Activated B cell treated with CpG ODN at 0.5 μM for 24 hours (primary cell): Measurements from ENCODE around the gene PHLPP1. TPM values are rescaled to one million over a fixed set of nuclear protein-coding genes. Genes with fewer than 3 reads are reported as not detected.

Experiments
- ATAC-seq: fragments of 200-7000 bp; cut with Tn5 transposase; one replicate; pipeline ENCODE4 v1.10.0; 2021; ENCODE audit warnings: low read depth, mild to moderate bottlenecking, moderate library complexity
- CTCF ChIA-PET: fragments of 350-600 bp; sonication (Branson Sonifier 250); formaldehyde crosslinking; loops from one replicate; lab custom pipeline; 2021; ENCODE audit warnings: antibody characterized with exemption; lab: Charles Lee
- POLR2A ChIA-PET: fragments of 350-600 bp; sonication (Branson Sonifier 250); formaldehyde crosslinking; loops from one replicate; lab custom pipeline; 2021; ENCODE audit warnings: antibody characterized with exemption; lab: Charles Lee
- DNase-seq: peaks from one replicate; pipeline ENCODE4 v3.0.0; 2022
- H3K27ac Mint-ChIP-seq: one replicate; pipeline ENCODE4 v1.8.0; 2020; ENCODE audit warnings: mixed read lengths
- H3K27me3 Mint-ChIP-seq: one replicate; pipeline ENCODE4 v1.8.0; 2021; ENCODE audit warnings: mixed read lengths
- H3K36me3 Mint-ChIP-seq: one replicate; pipeline ENCODE4 v1.8.0; 2021; ENCODE audit warnings: low read depth, mixed read lengths
- H3K4me1 Mint-ChIP-seq: one replicate; pipeline ENCODE4 v1.8.0; 2021; ENCODE audit warnings: mixed read lengths
- H3K4me3 Mint-ChIP-seq: one replicate; pipeline ENCODE4 v1.8.0; 2020; ENCODE audit warnings: mild to moderate bottlenecking, mixed read lengths
- H3K9me3 Mint-ChIP-seq: one replicate; pipeline ENCODE4 v1.8.0; 2020; ENCODE audit warnings: mixed read lengths
- intact Hi-C: fragments of 100-400 bp; cut with micrococcal nuclease; formaldehyde crosslinking; loops from one replicate; pipeline ENCODE4 v1.15.1; 2024
- total RNA-seq: library from RNA; stranded (reverse); gene quantifications from 2 replicates; pipeline ENCODE4 v1.2.3, GENCODE V29; 2022
- TF ChIP-seq, protein P1 (sequence below): fragments of 200-600 bp; IDR thresholded peaks from one replicate; pipeline ENCODE4 v1.8.0; 2022; ENCODE audit warnings: antibody characterized with exemption, mild to moderate bottlenecking

PHLPP1 gene
- total RNA-seq, 1 donor from 2014 or later = 16.1 TPM

DNA sequence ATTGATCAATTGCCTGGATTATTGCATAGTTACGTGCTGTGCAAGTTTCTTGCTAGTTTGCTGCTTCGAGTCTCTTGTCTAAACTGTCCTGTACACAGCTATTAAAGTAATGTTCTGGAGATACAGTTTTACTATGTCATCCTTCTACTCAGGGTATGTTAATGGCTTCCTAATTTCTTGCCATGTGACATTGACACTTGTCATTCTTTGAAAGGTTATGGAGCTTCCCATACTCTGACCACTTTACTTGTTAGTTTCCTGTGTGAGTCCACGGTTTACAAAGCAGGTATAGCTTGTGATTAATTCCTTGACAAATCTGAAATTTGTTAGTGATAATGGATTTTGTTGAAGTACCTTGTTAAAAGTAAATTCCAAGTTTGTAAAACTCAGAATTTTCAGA lies 80.5 kb downstream of the PHLPP1 start:
- Mint-ChIP-seq H3K36me3 (no peaks in the 10 kb centered on the region), H3K4me3 (no peak overlapping the region), H3K27me3 (no peaks in the 10 kb centered on the region), H3K9me3 (no peaks in the 10 kb centered on the region), H3K27ac (no peak overlapping the region), H3K4me1 (peaks cover 7% of the 10 kb centered on the region)
- ATAC-seq = no peak
- DNase-seq = no peak
- ChIA-PET POLR2A (interaction anchor here (1.5 kb wide), 1 partner anchor 78 kb away, joined by 3 read pairs; no protein-coding TSS in a partner anchor), CTCF (no interaction called here)
- TF ChIP-seq, protein P1, sequence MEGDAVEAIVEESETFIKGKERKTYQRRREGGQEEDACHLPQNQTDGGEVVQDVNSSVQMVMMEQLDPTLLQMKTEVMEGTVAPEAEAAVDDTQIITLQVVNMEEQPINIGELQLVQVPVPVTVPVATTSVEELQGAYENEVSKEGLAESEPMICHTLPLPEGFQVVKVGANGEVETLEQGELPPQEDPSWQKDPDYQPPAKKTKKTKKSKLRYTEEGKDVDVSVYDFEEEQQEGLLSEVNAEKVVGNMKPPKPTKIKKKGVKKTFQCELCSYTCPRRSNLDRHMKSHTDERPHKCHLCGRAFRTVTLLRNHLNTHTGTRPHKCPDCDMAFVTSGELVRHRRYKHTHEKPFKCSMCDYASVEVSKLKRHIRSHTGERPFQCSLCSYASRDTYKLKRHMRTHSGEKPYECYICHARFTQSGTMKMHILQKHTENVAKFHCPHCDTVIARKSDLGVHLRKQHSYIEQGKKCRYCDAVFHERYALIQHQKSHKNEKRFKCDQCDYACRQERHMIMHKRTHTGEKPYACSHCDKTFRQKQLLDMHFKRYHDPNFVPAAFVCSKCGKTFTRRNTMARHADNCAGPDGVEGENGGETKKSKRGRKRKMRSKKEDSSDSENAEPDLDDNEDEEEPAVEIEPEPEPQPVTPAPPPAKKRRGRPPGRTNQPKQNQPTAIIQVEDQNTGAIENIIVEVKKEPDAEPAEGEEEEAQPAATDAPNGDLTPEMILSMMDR = no peak
- intact Hi-C loops = no loop called here

DNA sequence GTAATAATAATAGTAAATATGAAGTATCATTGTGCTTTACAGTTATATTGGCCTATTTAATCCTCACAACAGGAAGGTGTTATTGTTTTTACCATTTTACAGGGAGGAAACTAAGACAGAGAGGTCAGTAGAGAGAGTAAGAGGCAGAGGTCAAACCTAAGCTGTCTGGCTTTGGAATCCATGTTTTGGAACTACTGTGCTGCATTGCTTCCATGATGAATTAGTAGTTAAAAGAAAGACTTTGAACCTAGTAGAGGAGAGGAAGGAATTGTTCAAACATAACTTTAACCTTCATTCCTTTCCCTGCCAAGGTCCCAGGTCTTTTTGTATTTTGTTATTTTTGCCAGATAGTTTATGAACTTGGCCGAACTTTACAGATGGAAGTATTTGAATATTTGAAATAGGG lies 80.9 kb downstream of the PHLPP1 start:
- H3K27ac Mint-ChIP-seq = no peak overlapping the region
- no peak for DNase-seq
- no peaks in the 10 kb centered on the region for H3K27me3 Mint-ChIP-seq
- H3K36me3 Mint-ChIP-seq = no peaks in the 10 kb centered on the region
- TF ChIP-seq, protein P1 = no peak
- no peak for ATAC-seq
- peaks cover 7% of the 10 kb centered on the region for H3K4me1 Mint-ChIP-seq
- no peak overlapping the region for H3K4me3 Mint-ChIP-seq
- H3K9me3 Mint-ChIP-seq = no peaks in the 10 kb centered on the region
- ChIA-PET CTCF (no interaction called here), POLR2A (interaction anchor here (1.5 kb wide), 1 partner anchor 79 kb away, joined by 3 read pairs; no protein-coding TSS in a partner anchor)
- intact Hi-C loops = no loop called here

DNA sequence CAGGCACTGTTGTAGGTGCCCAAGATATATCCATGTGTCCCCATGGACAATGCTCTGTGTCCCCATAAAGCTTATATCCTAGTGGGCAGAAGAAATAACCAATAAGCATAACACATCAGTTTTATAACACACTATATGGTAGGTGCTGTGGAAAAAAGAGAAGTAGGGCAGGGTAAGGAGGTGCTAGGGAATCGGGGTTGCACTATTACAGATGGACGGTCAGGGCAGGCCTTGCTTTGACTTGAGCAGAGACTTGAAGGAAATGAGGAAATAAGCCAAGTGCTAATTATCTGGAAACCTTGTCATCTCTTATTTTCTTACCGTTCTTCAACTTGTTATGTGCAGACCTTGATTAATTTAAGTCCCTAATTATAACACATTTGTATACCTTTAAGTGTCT lies 82.0 kb downstream of the PHLPP1 start:
- intact Hi-C loops = no loop called here
- H3K27ac Mint-ChIP-seq = no peak overlapping the region
- no peaks in the 10 kb centered on the region for H3K27me3 Mint-ChIP-seq
- H3K36me3 Mint-ChIP-seq = no peaks in the 10 kb centered on the region
- ChIA-PET CTCF (no interaction called here), POLR2A (no interaction called here)
- no peak for DNase-seq
- no peak for ATAC-seq
- peaks cover 3% of the 10 kb centered on the region for H3K4me1 Mint-ChIP-seq
- H3K4me3 Mint-ChIP-seq = no peak overlapping the region
- no peaks in the 10 kb centered on the region for H3K9me3 Mint-ChIP-seq
- TF ChIP-seq, protein P1 = no peak

DNA sequence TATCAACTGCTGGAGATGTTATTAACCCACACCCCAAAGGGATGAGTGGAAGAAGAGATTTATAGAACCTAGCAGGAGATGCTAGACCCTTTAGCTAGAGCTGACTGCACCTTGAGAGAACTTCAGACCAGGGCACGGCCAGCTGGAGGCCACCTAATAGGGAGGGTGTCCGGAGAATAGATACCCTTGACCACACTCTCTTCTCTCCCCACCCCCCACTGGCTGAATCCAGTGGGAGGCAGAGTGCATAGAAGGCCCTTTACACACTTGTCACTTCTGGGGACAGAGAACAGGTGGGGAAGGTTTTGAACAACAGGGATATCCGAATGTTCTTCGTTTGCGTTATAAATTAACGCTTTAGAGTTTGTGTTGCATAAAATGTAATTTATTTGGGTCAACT lies 84.6 kb downstream of the PHLPP1 start:
- H3K9me3 Mint-ChIP-seq = no peaks in the 10 kb centered on the region
- no peak overlapping the region for H3K4me3 Mint-ChIP-seq
- H3K27me3 Mint-ChIP-seq = no peaks in the 10 kb centered on the region
- ATAC-seq (no peak), DNase-seq (no peak)
- ChIA-PET POLR2A (interaction anchor here (0.5 kb wide), 1 partner anchor 80 kb away, joined by 8 read pairs; no protein-coding TSS in a partner anchor), CTCF (no interaction called here)
- intact Hi-C loops = no loop called here
- peaks cover 3% of the 10 kb centered on the region for H3K4me1 Mint-ChIP-seq
- TF ChIP-seq, protein P1 = no peak
- no peaks in the 10 kb centered on the region for H3K36me3 Mint-ChIP-seq
- H3K27ac Mint-ChIP-seq = no peak overlapping the region

DNA sequence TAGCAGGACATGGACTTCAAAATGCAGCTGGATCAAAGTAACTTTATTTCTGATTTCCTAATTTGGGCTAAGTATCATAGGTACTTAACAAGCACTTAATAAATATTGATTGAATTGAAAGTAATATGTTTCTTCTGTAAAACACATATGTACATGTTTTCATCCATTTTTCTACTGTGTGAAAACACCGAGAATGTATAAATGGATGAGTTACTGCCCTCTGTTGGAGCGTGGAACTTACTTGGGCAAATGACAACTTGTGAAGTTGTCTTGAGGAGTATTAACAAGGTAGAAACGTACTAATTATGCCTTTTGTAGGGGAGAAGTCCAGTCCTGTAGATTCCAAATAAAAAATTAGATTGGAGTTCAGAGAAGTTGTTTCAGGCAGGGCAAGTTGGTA lies 87.2 kb downstream of the PHLPP1 start:
- ChIA-PET POLR2A (no interaction called here), CTCF (interaction anchor here (0.8 kb wide), 1 partner anchor 87 kb away, joined by 3 read pairs; the partner anchor contains the start of gene PHLPP1)
- ATAC-seq (no peak), DNase-seq (no peak)
- Mint-ChIP-seq H3K36me3 (no peaks in the 10 kb centered on the region), H3K4me3 (no peak overlapping the region), H3K4me1 (no peaks in the 10 kb centered on the region), H3K9me3 (no peaks in the 10 kb centered on the region), H3K27ac (no peak overlapping the region), H3K27me3 (no peaks in the 10 kb centered on the region)
- TF ChIP-seq, protein P1 = no peak
- intact Hi-C loops = loop anchor here (1.0 kb wide), 1 partner anchor 87 kb away; the partner anchor contains the start of gene PHLPP1
